CD4-positive, CD25-positive, alpha-beta regulatory T cell (primary cell): ENCODE results near the gene SLC9A7. TPM values are rescaled to one million over a fixed set of nuclear protein-coding genes. Genes with fewer than 3 reads are reported as not detected.
A peak's percentile ranks its signal among the peaks of the same experiment; 100 is the strongest.

Source experiments
- ATAC-seq, 2 donors: fragments of 150-1000 bp; cut with Tn5 transposase; one replicate each; pipeline ENCODE4 v1.10.0; 2021; ENCODE audit warnings: low read depth in 2 of 2, moderate number of reproducible peaks in 2 of 2, moderate library complexity in 1 of 2
- DNase-seq, 3 donors: peaks; one replicate each; pipeline versions ENCODE4 v3.0.0 to v3.0.0-alpha.2; 2012 to 2022; ENCODE audit warnings: mixed read lengths in 1 of 3
- H3K27ac ChIP-seq: one replicate; pipeline ENCODE4 v1.7.0; 2013; ENCODE audit warnings: mild to moderate bottlenecking, low read length; ENCODE audit not compliant: insufficient read depth, poor library complexity, severe bottlenecking
- H3K27me3 ChIP-seq: one replicate; pipeline ENCODE4 v1.7.0; 2013; ENCODE audit warnings: low read length; ENCODE audit not compliant: control insufficient read depth, insufficient read depth
- H3K36me3 ChIP-seq: one replicate; pipeline ENCODE4 v1.7.0; 2013; ENCODE audit warnings: mild to moderate bottlenecking, low read length, moderate library complexity; ENCODE audit not compliant: control insufficient read depth, insufficient read depth
- H3K4me1 ChIP-seq: 2 replicates; pipeline ENCODE4 v1.7.0; 2013; ENCODE audit warnings: mild to moderate bottlenecking, low read length; ENCODE audit not compliant: insufficient read depth, control insufficient read depth, poor library complexity, severe bottlenecking
- H3K4me3 ChIP-seq: one replicate; pipeline ENCODE4 v1.7.0; 2013; ENCODE audit warnings: low read depth, mild to moderate bottlenecking, low read length, moderate library complexity
- H3K9me3 ChIP-seq, 2 experiments: 1 replicate in 1 of 2; 2 replicates in 1 of 2; pipeline ENCODE4 v1.7.0; 2013; ENCODE audit warnings: low read length in 2 of 2, mild to moderate bottlenecking in 1 of 2, moderate library complexity in 1 of 2; ENCODE audit not compliant: control insufficient read depth in 2 of 2
- H3K27ac Mint-ChIP-seq, 3 donors: one replicate each; pipeline ENCODE4 v1.8.0; 2020 to 2022; ENCODE audit warnings: mild to moderate bottlenecking in 3 of 3, mixed read lengths in 3 of 3, moderate library complexity in 2 of 3
- H3K27me3 Mint-ChIP-seq: one replicate; pipeline ENCODE4 v1.8.0; 2022; ENCODE audit warnings: mild to moderate bottlenecking, mixed read lengths
- H3K36me3 Mint-ChIP-seq: one replicate; pipeline ENCODE4 v1.8.0; 2020; ENCODE audit warnings: mixed read lengths
- H3K4me1 Mint-ChIP-seq, 4 donors: one replicate each; pipeline ENCODE4 v1.8.0; 2020 to 2022; ENCODE audit warnings: mixed read lengths in 4 of 4, mild to moderate bottlenecking in 1 of 4
- H3K4me3 Mint-ChIP-seq, 4 donors: one replicate each; pipeline ENCODE4 v1.8.0; 2020 to 2022; ENCODE audit warnings: mild to moderate bottlenecking in 4 of 4, mixed read lengths in 4 of 4, moderate library complexity in 3 of 4
- H3K9me3 Mint-ChIP-seq, 7 donors: one replicate each; pipeline ENCODE4 v1.8.0; 2020 to 2022; ENCODE audit warnings: mixed read lengths in 7 of 7, mild to moderate bottlenecking in 3 of 7, moderate library complexity in 2 of 7
- polyA plus RNA-seq, 4 donors: library from polyadenylated mRNA; unstranded; fragments of 300-500 nt; fragmentation: Illumina TruSeq; gene quantifications; one replicate each; pipeline ENCODE4 v1.2.3, GENCODE V29; 2021
- total RNA-seq: library from RNA; stranded (reverse); gene quantifications from one replicate; pipeline ENCODE4 v1.2.3, GENCODE V29; 2022

SLC9A7 gene
- total and polyA plus RNA-seq, 5 donors from 2014 or later, result 3.6 to 6.4 (median 4.2) TPM

DNA sequence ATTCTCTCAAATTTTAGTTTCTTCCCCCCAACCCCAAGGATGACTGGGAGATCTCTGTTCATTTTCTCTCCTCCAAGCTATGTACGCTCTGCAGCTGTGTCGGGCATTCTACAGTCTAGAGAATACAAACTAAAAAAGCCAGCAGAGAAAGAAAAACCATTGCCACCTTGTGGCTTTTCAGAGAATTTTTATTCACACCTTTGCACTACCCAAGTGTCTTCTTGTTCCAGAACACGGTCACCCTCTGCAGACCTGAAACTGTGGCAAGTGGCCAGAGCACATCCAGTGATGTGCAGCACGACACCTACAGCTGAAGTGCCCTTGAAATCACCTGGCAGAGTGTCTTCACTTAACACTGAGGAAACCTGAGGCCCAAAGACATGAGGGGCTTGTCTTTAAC lies 116.8 kb downstream of the SLC9A7 start:
- Mint-ChIP-seq H3K9me3 (peaks cover 0 to 2% (median 0%) of the 10 kb centered on the region in 7 donors), H3K36me3 (no peaks in the 10 kb centered on the region), H3K4me3 (no peak overlapping the region), H3K4me1 (peaks cover 5 to 11% (median 8%) of the 10 kb centered on the region in 4 donors), H3K27me3 (no peaks in the 10 kb centered on the region), H3K27ac (peak overlapping the region in 2 of 3 donors; percentile 5 to 51)
- DNase-seq (peak in 2 of 3 donors; percentile 51 to 60), ATAC-seq (peak; percentile 65)
- H3K27me3 ChIP-seq, result no peaks in the 10 kb centered on the region
- peaks cover 4% of the 10 kb centered on the region for H3K36me3 ChIP-seq
- no peak overlapping the region for H3K27ac ChIP-seq
- no peak overlapping the region for H3K4me3 ChIP-seq
- no peaks in the 10 kb centered on the region for H3K9me3 ChIP-seq
- H3K4me1 ChIP-seq, result no peaks in the 10 kb centered on the region

DNA sequence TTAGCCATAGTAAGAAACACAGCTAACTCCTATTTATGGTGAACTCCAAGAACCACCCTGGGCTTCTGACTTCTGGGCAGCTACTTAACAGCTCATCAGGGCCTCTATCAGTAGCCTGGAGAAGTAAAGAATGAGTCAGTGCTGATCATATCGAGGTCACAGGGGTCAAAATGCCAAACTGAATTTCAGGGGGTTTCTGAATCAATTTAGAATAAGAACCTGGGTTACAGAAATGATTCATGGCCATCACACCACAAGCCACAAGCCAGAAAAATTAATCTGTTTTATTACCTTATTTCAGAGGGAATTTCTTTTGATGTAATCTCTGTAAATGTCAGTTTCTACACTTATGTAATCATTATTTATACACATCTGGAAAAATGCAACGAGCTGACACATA lies 121.0 kb downstream of the SLC9A7 start:
- H3K4me1 Mint-ChIP-seq, result peaks cover 13 to 29% (median 20%) of the 10 kb centered on the region in 4 donors
- H3K27ac Mint-ChIP-seq, result no peak overlapping the region
- H3K36me3 Mint-ChIP-seq, result no peaks in the 10 kb centered on the region
- H3K4me1 ChIP-seq, result peaks cover 15% of the 10 kb centered on the region
- no peaks in the 10 kb centered on the region for H3K36me3 ChIP-seq
- H3K9me3 ChIP-seq, result no peaks in the 10 kb centered on the region
- ATAC-seq (no peak), DNase-seq (no peak)
- no peak overlapping the region for H3K4me3 Mint-ChIP-seq
- no peaks in the 10 kb centered on the region for H3K27me3 ChIP-seq
- no peaks in the 10 kb centered on the region for H3K27me3 Mint-ChIP-seq
- H3K4me3 ChIP-seq, result no peak overlapping the region
- no peak overlapping the region for H3K27ac ChIP-seq
- peaks cover 0 to 2% (median 0%) of the 10 kb centered on the region in 7 donors for H3K9me3 Mint-ChIP-seq

GRCh38 chrX:46636223-46636622 lies 122.7 kb downstream of the SLC9A7 start:
- Histone ChIP-seq H3K36me3 (no peaks in the 10 kb centered on the region), H3K27me3 (no peaks in the 10 kb centered on the region), H3K4me3 (peak overlapping the region; percentile 32), H3K27ac (no peak overlapping the region), H3K9me3 (no peaks in the 10 kb centered on the region), H3K4me1 (peaks cover 15% of the 10 kb centered on the region)
- Mint-ChIP-seq H3K4me1 (peaks cover 8 to 22% (median 14%) of the 10 kb centered on the region in 4 donors), H3K9me3 (peaks cover 0 to 2% (median 0%) of the 10 kb centered on the region in 7 donors), H3K27ac (peak overlapping the region in 1 of 3 donors; percentile 43), H3K4me3 (peak overlapping the region in 2 of 4 donors; percentile 12 to 63), H3K36me3 (no peaks in the 10 kb centered on the region), H3K27me3 (no peaks in the 10 kb centered on the region)
- ATAC-seq (no peak), DNase-seq (no peak)

DNA sequence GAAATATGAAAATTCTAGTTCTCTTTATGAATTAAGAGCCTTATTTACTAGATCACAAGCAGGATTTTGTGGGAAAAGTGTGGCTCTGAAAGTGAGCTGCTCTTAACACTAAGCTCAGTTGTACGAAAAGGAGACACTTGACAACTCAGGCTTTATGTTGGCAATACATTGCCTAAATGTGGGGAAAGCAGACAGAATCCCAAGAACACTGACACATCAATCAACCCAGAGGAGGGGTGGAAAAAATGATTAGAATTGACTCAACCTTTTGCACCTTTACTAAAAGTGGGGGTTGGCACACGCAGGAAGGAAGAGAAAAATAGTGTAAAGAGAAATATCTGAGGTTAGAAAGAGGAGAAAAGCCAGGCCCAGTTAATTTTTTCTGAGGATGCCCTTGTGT lies 123.7 kb downstream of the SLC9A7 start:
- no peaks in the 10 kb centered on the region for H3K27me3 ChIP-seq
- peak overlapping the region in 1 of 4 donors; percentile 58 for H3K4me3 Mint-ChIP-seq
- no peak overlapping the region for H3K27ac ChIP-seq
- H3K9me3 ChIP-seq, result no peaks in the 10 kb centered on the region
- no peak for DNase-seq
- H3K27ac Mint-ChIP-seq, result no peak overlapping the region
- H3K27me3 Mint-ChIP-seq, result no peaks in the 10 kb centered on the region
- peaks cover 8 to 26% (median 14%) of the 10 kb centered on the region in 4 donors for H3K4me1 Mint-ChIP-seq
- H3K4me3 ChIP-seq, result peak overlapping the region; percentile 58
- no peaks in the 10 kb centered on the region for H3K36me3 Mint-ChIP-seq
- H3K4me1 ChIP-seq, result peaks cover 15% of the 10 kb centered on the region
- no peak for ATAC-seq
- no peaks in the 10 kb centered on the region for H3K36me3 ChIP-seq
- H3K9me3 Mint-ChIP-seq, result peaks cover 0 to 2% (median 0%) of the 10 kb centered on the region in 7 donors

DNA sequence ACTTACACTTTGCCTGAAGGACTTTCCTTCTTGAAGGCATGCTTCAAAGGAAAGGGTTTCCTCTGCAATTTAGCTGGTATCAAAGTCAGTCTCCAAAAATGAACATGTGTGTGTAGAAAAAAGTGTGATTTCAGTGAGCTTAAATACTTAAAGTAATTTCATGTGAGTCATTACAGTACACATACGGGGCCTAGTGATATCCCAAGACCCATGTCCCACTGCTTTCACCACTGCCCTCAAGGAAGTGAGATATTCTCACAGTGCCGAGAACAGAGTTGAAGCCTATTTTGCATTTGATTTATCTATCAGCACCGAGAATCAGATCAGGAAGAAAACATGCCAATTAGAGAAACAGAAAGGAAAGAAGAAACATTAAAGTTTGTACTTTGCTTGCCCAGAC lies 124.3 kb downstream of the SLC9A7 start:
- Histone ChIP-seq H3K36me3 (no peaks in the 10 kb centered on the region), H3K4me3 (peak overlapping the region; percentile 58), H3K27me3 (no peaks in the 10 kb centered on the region), H3K27ac (peak overlapping the region; percentile 34), H3K9me3 (no peaks in the 10 kb centered on the region), H3K4me1 (peaks cover 15% of the 10 kb centered on the region)
- Mint-ChIP-seq H3K36me3 (peaks cover 3% of the 10 kb centered on the region), H3K4me3 (peak overlapping the region in 1 of 4 donors; percentile 4), H3K27ac (no peak overlapping the region), H3K27me3 (no peaks in the 10 kb centered on the region), H3K4me1 (peaks cover 8 to 26% (median 14%) of the 10 kb centered on the region in 4 donors), H3K9me3 (peaks cover 0 to 2% (median 0%) of the 10 kb centered on the region in 7 donors)
- no peak for DNase-seq
- ATAC-seq, result no peak

DNA sequence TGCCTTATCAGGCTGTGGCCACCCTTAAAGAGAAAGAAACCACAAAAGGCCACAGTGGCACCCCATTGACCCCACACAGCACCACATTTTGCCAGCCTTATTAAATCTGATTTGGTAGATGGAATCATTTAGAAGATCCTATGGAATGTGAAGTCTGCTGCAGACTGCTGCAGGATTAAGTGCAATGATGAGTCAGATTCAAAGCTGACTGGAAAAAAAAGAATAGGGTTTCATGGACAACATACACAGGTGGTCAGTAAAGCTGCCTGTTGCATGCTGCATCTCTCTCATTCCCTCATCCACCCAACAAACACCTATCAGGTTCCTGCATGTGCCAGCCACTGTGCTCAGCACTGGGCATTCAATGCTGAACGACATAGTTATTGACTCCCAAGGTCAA lies 128.8 kb downstream of the SLC9A7 start:
- Histone ChIP-seq H3K27ac (no peak overlapping the region), H3K4me3 (no peak overlapping the region), H3K4me1 (peaks cover 38% of the 10 kb centered on the region), H3K9me3 (no peaks in the 10 kb centered on the region), H3K27me3 (no peaks in the 10 kb centered on the region), H3K36me3 (no peaks in the 10 kb centered on the region)
- no peaks in the 10 kb centered on the region for H3K27me3 Mint-ChIP-seq
- DNase-seq (no peak), ATAC-seq (no peak)
- peak overlapping the region in 1 of 3 donors; percentile 54 for H3K27ac Mint-ChIP-seq
- peaks cover 1 to 49% (median 29%) of the 10 kb centered on the region in 4 donors for H3K4me1 Mint-ChIP-seq
- H3K4me3 Mint-ChIP-seq, result no peak overlapping the region
- peaks cover 0 to 1% (median 0%) of the 10 kb centered on the region in 7 donors for H3K9me3 Mint-ChIP-seq
- peaks cover 6% of the 10 kb centered on the region for H3K36me3 Mint-ChIP-seq

- H3K36me3 Mint-ChIP-seq, result peaks cover 6% of the 10 kb centered on the region
- Histone ChIP-seq H3K27ac (peak overlapping the region; percentile 63), H3K4me3 (peak overlapping the region; percentile 10), H3K9me3 (no peaks in the 10 kb centered on the region), H3K4me1 (peaks cover 29% of the 10 kb centered on the region), H3K27me3 (no peaks in the 10 kb centered on the region), H3K36me3 (no peaks in the 10 kb centered on the region)
- peaks cover 0 to 1% (median 0%) of the 10 kb centered on the region in 7 donors for H3K9me3 Mint-ChIP-seq
- H3K4me1 Mint-ChIP-seq, result peaks cover 0 to 43% (median 22%) of the 10 kb centered on the region in 4 donors
- no peaks in the 10 kb centered on the region for H3K27me3 Mint-ChIP-seq
- peak; percentile 62 to 64 for ATAC-seq
- no peak for DNase-seq
- H3K4me3 Mint-ChIP-seq, result peak overlapping the region in 3 of 4 donors; percentile 34 to 64 (median 38)
- peak overlapping the region; percentile 48 to 83 (median 70) for H3K27ac Mint-ChIP-seq
These were observed 130.2 kb downstream of the SLC9A7 start for GRCh38 chrX:46628460-46629371.
